RWPE2 (cell line): Measurements from ENCODE around the gene TNFRSF1A.

Experiments used
- ATAC-seq: fragments of 200-7000 bp; cut with Tn5 transposase; 3 replicates; pipeline ENCODE4 v1.9.1; 2021; ENCODE audit warnings: low read depth
- DNase-seq: peaks from one replicate; pipeline ENCODE4 v3.0.0-alpha.2; 2020; ENCODE audit warnings: low spot score
- H3K27ac ChIP-seq: fragments of 450-650 bp; 2 replicates; pipeline ENCODE4 v1.5.1; 2017; ENCODE audit warnings: mild to moderate bottlenecking; ENCODE audit not compliant: poor library complexity, severe bottlenecking
- H3K27me3 ChIP-seq: fragments of 250-450 bp; sonication (Bioruptor Pico); 2 replicates; pipeline ENCODE4 v1.5.1; 2021; ENCODE audit warnings: mild to moderate bottlenecking, moderate library complexity; ENCODE audit not compliant: insufficient read depth, poor library complexity, severe bottlenecking
- H3K36me3 ChIP-seq: fragments of 250-450 bp; sonication (Bioruptor Pico); 2 replicates; pipeline ENCODE4 v1.5.1; 2020; ENCODE audit warnings: low read depth, mild to moderate bottlenecking, moderate library complexity
- H3K4me1 ChIP-seq: fragments of 250-450 bp; sonication (Bioruptor Pico); 2 replicates; pipeline ENCODE4 v1.5.1; 2021; ENCODE audit warnings: mild to moderate bottlenecking, moderate library complexity; ENCODE audit not compliant: insufficient read depth, poor library complexity, severe bottlenecking
- H3K4me3 ChIP-seq: fragments of 250-450 bp; sonication (Bioruptor Pico); 2 replicates; pipeline ENCODE4 v1.5.1; 2021; ENCODE audit warnings: mild to moderate bottlenecking, moderate library complexity; ENCODE audit not compliant: severe bottlenecking
- H3K9me3 ChIP-seq: fragments of 250-450 bp; sonication (Bioruptor Pico); 2 replicates; pipeline ENCODE4 v1.5.1; 2021; ENCODE audit warnings: mild to moderate bottlenecking, moderate library complexity; ENCODE audit not compliant: severe bottlenecking
- CTCF ChIP-seq: fragments of 450-650 bp; IDR thresholded peaks from one replicate; pipeline ENCODE4 v1.5.1; 2017; ENCODE audit warnings: mild to moderate bottlenecking, moderate library complexity; ENCODE audit not compliant: poor library complexity, severe bottlenecking

The TNFRSF1A gene

GRCh38 chr12:6334359-6334758 is 7.5 kb downstream of the TNFRSF1A start:
- Histone ChIP-seq H3K27me3 (no peaks in the 10 kb centered on the region), H3K27ac (peak overlapping the region; percentile 97), H3K4me1 (peaks cover 65% of the 10 kb centered on the region), H3K9me3 (no peaks in the 10 kb centered on the region), H3K36me3 (peaks cover 66% of the 10 kb centered on the region), H3K4me3 (no peak overlapping the region)
- no peak for ATAC-seq
- DNase-seq = no peak
- TF ChIP-seq CTCF = no peak

GRCh38 chr12:6333566-6333965 is 8.3 kb downstream of the TNFRSF1A start:
- H3K9me3 ChIP-seq = no peaks in the 10 kb centered on the region
- peaks cover 68% of the 10 kb centered on the region for H3K36me3 ChIP-seq
- peak; percentile 84 for DNase-seq
- no peak for TF ChIP-seq CTCF
- peak overlapping the region; percentile 97 for H3K27ac ChIP-seq
- H3K4me1 ChIP-seq = peaks cover 58% of the 10 kb centered on the region
- peak; percentile 26 for ATAC-seq
- no peaks in the 10 kb centered on the region for H3K27me3 ChIP-seq
- H3K4me3 ChIP-seq = no peak overlapping the region

GRCh38 chr12:6333029-6333428 is 8.8 kb downstream of the TNFRSF1A start:
- DNase-seq = no peak
- Histone ChIP-seq H3K27me3 (no peaks in the 10 kb centered on the region), H3K4me1 (peaks cover 52% of the 10 kb centered on the region), H3K9me3 (no peaks in the 10 kb centered on the region), H3K4me3 (no peak overlapping the region), H3K36me3 (peaks cover 73% of the 10 kb centered on the region), H3K27ac (peak overlapping the region; percentile 97)
- TF ChIP-seq CTCF = no peak
- no peak for ATAC-seq

GRCh38 chr12:6332459-6332858 is 9.4 kb downstream of the TNFRSF1A start:
- TF ChIP-seq CTCF = no peak
- peak overlapping the region; percentile 97 for H3K27ac ChIP-seq
- no peak overlapping the region for H3K4me3 ChIP-seq
- ATAC-seq (peak; percentile 55), DNase-seq (no peak)
- H3K27me3 ChIP-seq = no peaks in the 10 kb centered on the region
- no peaks in the 10 kb centered on the region for H3K9me3 ChIP-seq
- H3K36me3 ChIP-seq = peaks cover 75% of the 10 kb centered on the region
- peaks cover 48% of the 10 kb centered on the region for H3K4me1 ChIP-seq

- ATAC-seq (no peak), DNase-seq (no peak)
- Histone ChIP-seq H3K4me3 (no peak overlapping the region), H3K9me3 (no peaks in the 10 kb centered on the region), H3K36me3 (peaks cover 79% of the 10 kb centered on the region), H3K27me3 (no peaks in the 10 kb centered on the region), H3K4me1 (peaks cover 39% of the 10 kb centered on the region), H3K27ac (peak overlapping the region; percentile 97)
- no peak for TF ChIP-seq CTCF
These were observed 10.7 kb downstream of the TNFRSF1A start for GRCh38 chr12:6330999-6331714.
